Measurements from ENCODE around the gene MSH3.
"Not testable (repeated sequence)": the region's sequence is repeated elsewhere in the genome, so short reads cannot be mapped to it uniquely, and the experiment has no call there.

The MSH3 gene

DNA sequence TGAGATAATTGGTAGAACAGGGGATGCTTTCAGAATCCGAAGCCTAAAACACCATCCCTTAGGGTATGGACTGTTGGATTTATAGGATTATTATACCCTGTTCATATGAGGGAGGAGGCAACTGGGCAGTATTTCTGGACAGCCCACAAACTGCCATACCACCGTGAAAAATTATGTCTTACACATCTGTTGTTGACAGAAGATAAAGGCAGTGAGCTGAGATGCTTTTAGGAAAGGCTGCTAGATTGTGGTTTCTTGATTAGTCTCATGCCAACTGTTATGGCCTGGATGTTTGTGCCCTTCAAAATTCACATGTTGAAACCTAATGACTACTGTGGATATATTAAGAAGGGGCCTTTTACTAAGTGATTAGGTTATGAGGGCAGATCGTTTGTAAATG, 84.0 kb downstream of the MSH3 start:
- no peaks in the 10 kb centered on the region for H3K36me3 ChIP-seq (replicated peaks; ENCODE audit: low read depth, low read length)
- no peak overlapping the region for H3K4me3 ChIP-seq (ENCODE audit: low read length)
- H3K4me2 ChIP-seq (ENCODE audit: low read length) = no peak overlapping the region
- H3K9me3 ChIP-seq (ENCODE audit: insufficient read depth, low read length) = no peaks in the 10 kb centered on the region
- H3K9ac ChIP-seq (ENCODE audit: low read length) = no peak overlapping the region
- no peaks in the 10 kb centered on the region for H3K79me2 ChIP-seq (ENCODE audit: low read length)
- no peak overlapping the region for H3K27ac ChIP-seq (ENCODE audit: low read length)
- no peaks in the 10 kb centered on the region for H3K4me1 ChIP-seq (ENCODE audit: low read length)
- no peaks in the 10 kb centered on the region for H3K27me3 ChIP-seq (ENCODE audit: low read depth, low read length)
- TF ChIP-seq EZH2phosphoT487 (IDR thresholded peaks at IDR 0.05; ENCODE audit: low read depth) = no peak
- TF ChIP-seq, protein P1, sequence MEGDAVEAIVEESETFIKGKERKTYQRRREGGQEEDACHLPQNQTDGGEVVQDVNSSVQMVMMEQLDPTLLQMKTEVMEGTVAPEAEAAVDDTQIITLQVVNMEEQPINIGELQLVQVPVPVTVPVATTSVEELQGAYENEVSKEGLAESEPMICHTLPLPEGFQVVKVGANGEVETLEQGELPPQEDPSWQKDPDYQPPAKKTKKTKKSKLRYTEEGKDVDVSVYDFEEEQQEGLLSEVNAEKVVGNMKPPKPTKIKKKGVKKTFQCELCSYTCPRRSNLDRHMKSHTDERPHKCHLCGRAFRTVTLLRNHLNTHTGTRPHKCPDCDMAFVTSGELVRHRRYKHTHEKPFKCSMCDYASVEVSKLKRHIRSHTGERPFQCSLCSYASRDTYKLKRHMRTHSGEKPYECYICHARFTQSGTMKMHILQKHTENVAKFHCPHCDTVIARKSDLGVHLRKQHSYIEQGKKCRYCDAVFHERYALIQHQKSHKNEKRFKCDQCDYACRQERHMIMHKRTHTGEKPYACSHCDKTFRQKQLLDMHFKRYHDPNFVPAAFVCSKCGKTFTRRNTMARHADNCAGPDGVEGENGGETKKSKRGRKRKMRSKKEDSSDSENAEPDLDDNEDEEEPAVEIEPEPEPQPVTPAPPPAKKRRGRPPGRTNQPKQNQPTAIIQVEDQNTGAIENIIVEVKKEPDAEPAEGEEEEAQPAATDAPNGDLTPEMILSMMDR (IDR thresholded peaks at IDR 0.05; ENCODE audit: low read depth, low read length) = no peak
- H4K20me1 ChIP-seq (ENCODE audit: insufficient read depth, low read length) = no peaks in the 10 kb centered on the region
- no peak overlapping the region for H2AFZ ChIP-seq (ENCODE audit: low read depth, low read length)

DNA sequence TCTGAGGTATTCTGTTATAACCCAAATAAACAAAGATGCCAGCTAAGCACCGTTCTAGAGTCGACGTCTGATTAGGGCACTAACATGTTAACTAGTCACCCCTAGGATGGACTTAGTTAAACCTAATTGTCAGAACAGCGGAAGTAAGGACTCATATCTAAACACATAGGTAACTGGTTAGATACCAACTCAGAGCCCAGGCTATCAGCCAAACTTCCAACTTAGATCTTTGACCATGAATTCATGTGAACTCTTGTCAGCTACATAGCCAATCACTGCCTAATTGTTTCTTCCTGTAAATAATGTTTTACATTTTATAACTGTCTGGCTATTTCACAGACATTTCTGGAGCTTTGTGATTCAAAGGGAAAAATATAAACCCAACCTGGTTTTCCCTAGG, 84.6 kb downstream of the MSH3 start:
- H3K9ac ChIP-seq (ENCODE audit: low read length) = no peak overlapping the region
- H3K9me3 ChIP-seq (ENCODE audit: insufficient read depth, low read length) = no peaks in the 10 kb centered on the region
- no peaks in the 10 kb centered on the region for H4K20me1 ChIP-seq (ENCODE audit: insufficient read depth, low read length)
- H3K4me1 ChIP-seq (ENCODE audit: low read length) = no peaks in the 10 kb centered on the region
- no peaks in the 10 kb centered on the region for H3K79me2 ChIP-seq (ENCODE audit: low read length)
- H3K27ac ChIP-seq (ENCODE audit: low read length) = no peak overlapping the region
- H3K36me3 ChIP-seq (replicated peaks; ENCODE audit: low read depth, low read length) = no peaks in the 10 kb centered on the region
- TF ChIP-seq EZH2phosphoT487 (IDR thresholded peaks at IDR 0.05; ENCODE audit: low read depth) = no peak
- TF ChIP-seq, protein P1 (IDR thresholded peaks at IDR 0.05; ENCODE audit: low read depth, low read length) = no peak
- no peak overlapping the region for H2AFZ ChIP-seq (ENCODE audit: low read depth, low read length)
- H3K27me3 ChIP-seq (ENCODE audit: low read depth, low read length) = no peaks in the 10 kb centered on the region
- no peak overlapping the region for H3K4me2 ChIP-seq (ENCODE audit: low read length)
- H3K4me3 ChIP-seq (ENCODE audit: low read length) = no peak overlapping the region

DNA sequence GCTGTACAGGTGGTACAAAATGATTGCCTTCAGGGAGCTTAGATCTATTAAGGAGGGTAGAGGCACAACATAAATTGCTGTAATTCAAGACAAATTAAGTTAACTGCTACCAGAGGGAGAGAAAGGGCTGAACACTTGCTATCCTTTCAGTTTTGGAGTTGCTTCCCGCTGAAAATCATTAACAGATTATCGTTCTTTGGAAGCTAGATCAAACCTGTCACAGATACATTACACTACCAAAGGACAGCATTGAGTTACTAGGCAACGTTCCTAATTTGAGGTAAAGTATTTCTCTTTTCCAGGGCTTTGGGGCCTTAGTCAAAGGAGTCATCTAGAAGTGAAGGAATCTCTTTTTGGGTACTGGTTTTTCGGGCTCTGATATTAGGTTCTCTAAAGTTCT, 85.0 kb downstream of the MSH3 start:
- Histone ChIP-seq H4K20me1 (ENCODE audit: insufficient read depth, low read length) (no peaks in the 10 kb centered on the region), H3K27ac (ENCODE audit: low read length) (no peak overlapping the region), H3K9me3 (ENCODE audit: insufficient read depth, low read length) (no peaks in the 10 kb centered on the region), H3K4me3 (ENCODE audit: low read length) (no peak overlapping the region), H3K9ac (ENCODE audit: low read length) (no peak overlapping the region), H3K27me3 (ENCODE audit: low read depth, low read length) (no peaks in the 10 kb centered on the region), H3K4me1 (ENCODE audit: low read length) (no peaks in the 10 kb centered on the region), H3K4me2 (ENCODE audit: low read length) (no peak overlapping the region), H2AFZ (ENCODE audit: low read depth, low read length) (no peak overlapping the region), H3K36me3 (replicated peaks; ENCODE audit: low read depth, low read length) (no peaks in the 10 kb centered on the region), H3K79me2 (ENCODE audit: low read length) (no peaks in the 10 kb centered on the region)
- TF ChIP-seq EZH2phosphoT487 (IDR thresholded peaks at IDR 0.05; ENCODE audit: low read depth) = no peak
- TF ChIP-seq, protein P1 (IDR thresholded peaks at IDR 0.05; ENCODE audit: low read depth, low read length) = no peak

DNA sequence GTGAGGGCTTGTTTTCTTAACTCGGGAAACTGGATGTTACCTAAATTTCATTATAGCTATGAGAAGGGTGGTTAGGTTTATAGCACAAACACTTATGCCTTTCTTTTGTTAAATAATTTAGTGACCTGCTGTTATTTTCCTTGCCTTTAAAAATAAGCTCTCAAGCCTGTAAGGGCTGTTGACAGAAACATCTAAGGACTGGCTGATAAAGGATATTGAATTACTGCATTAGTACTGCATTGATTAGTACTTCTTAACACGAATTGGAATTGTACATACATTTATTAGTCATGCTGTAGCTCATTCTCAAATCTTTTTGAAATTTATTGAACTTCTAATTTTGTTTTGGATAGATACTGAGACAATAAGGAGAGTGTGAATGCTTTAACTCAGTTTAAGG, 85.4 kb downstream of the MSH3 start:
- no peaks in the 10 kb centered on the region for H3K4me1 ChIP-seq (ENCODE audit: low read length)
- H3K27ac ChIP-seq (ENCODE audit: low read length) = no peak overlapping the region
- H4K20me1 ChIP-seq (ENCODE audit: insufficient read depth, low read length) = no peaks in the 10 kb centered on the region
- H3K4me2 ChIP-seq (ENCODE audit: low read length) = no peak overlapping the region
- no peaks in the 10 kb centered on the region for H3K79me2 ChIP-seq (ENCODE audit: low read length)
- no peak overlapping the region for H3K9ac ChIP-seq (ENCODE audit: low read length)
- H3K27me3 ChIP-seq (ENCODE audit: low read depth, low read length) = no peaks in the 10 kb centered on the region
- no peaks in the 10 kb centered on the region for H3K36me3 ChIP-seq (replicated peaks; ENCODE audit: low read depth, low read length)
- TF ChIP-seq, protein P1 (IDR thresholded peaks at IDR 0.05; ENCODE audit: low read depth, low read length) = no peak
- TF ChIP-seq EZH2phosphoT487 (IDR thresholded peaks at IDR 0.05; ENCODE audit: low read depth) = no peak
- H3K9me3 ChIP-seq (ENCODE audit: insufficient read depth, low read length) = no peaks in the 10 kb centered on the region
- no peak overlapping the region for H3K4me3 ChIP-seq (ENCODE audit: low read length)
- H2AFZ ChIP-seq (ENCODE audit: low read depth, low read length) = no peak overlapping the region

DNA sequence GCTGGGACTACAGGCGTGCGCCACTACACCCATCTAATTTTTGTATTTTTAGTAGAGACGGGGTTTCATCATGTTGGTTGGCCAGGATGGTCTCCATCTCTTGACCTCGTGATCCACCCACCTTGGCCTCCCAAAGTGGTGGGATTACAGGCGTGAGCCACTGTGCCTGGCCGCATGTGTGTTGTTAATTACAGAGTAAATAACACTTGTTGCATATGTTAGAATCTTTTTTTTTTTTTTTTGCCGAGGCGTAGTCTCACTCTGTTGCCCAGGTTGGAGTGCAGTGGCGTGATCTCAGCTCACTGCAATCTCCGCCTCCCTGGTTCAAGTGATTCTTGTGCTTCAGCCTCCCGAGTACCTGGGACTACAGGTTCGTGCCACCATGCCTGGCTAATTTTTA, 86.0 kb downstream of the MSH3 start:
- H3K79me2 ChIP-seq (ENCODE audit: low read length); H3K27ac ChIP-seq (ENCODE audit: low read length); H3K27me3 ChIP-seq (ENCODE audit: low read depth, low read length); H3K36me3 ChIP-seq (replicated peaks; ENCODE audit: low read depth, low read length); H3K9ac ChIP-seq (ENCODE audit: low read length); H3K4me1 ChIP-seq (ENCODE audit: low read length); H3K4me3 ChIP-seq (ENCODE audit: low read length); H3K9me3 ChIP-seq (ENCODE audit: insufficient read depth, low read length); H4K20me1 ChIP-seq (ENCODE audit: insufficient read depth, low read length); H2AFZ ChIP-seq (ENCODE audit: low read depth, low read length); H3K4me2 ChIP-seq (ENCODE audit: low read length): not testable (repeated sequence)

Measured in OCI-LY3 (cell line).